SH-SY5Y (cell line): Measurements from ENCODE around the gene HYOU1.

Source experiments
- GATA2 ChIP-seq: IDR thresholded peaks from 2 replicates; pipeline ENCODE4 v1.6.1; 2011; ENCODE audit warnings: mild to moderate bottlenecking, low read depth, low read length
- GATA3 ChIP-seq: IDR thresholded peaks from 2 replicates; pipeline ENCODE4 v1.6.1; 2011; ENCODE audit warnings: low read depth, mild to moderate bottlenecking, low read length, moderate library complexity

DNA sequence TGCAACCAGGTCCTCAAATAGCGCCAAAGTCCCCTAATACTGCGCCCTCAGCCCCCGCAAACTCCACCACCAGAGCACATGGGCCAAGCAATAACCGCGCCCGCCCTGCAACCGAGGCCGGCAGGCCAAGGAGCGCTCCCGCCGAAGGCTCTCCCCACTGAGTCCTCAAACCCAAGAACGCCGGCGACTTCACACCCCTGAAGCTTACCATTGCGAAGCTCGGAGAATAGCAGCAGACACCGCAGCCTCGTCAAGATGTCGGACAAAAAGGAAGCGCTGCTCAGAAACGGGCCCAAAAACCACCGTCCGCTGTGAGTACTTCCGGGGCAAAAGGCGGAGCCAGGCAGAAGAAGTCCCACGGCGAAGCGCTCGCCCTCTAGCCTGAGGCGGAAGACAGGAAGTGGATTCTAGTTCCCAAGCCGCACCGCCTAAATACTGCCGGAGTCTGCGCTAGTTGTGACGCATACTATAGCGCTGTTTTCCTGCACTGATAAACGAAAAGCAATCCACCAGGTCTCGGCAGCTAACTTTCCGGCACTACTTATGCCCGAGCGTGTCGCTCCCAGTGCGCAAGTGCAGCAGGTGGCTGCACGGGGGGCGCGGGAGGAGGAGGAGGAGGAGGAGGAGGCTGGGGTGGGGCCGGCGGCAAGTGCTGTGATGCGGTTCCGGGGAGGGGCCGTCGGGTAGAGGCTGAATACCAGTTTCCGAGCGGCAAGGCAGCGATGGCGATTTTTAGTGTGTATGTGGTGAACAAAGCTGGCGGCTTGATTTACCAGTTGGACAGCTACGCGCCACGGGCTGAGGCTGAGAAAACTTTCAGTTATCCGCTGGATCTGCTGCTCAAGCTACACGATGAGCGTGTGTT is 38.7 kb downstream of the HYOU1 start, which contains the start of the genes RPS25 and TRAPPC4:
- TF ChIP-seq GATA2 (no peak), GATA3 (no peak)
